ENCODE measurements around the gene PHACTR1. TPM values are rescaled to one million over a fixed set of nuclear protein-coding genes. Genes with fewer than 3 reads are reported as not detected.

PHACTR1 gene
- total RNA-seq, 1 donor from 2014 or later = 8.4 TPM

DNA sequence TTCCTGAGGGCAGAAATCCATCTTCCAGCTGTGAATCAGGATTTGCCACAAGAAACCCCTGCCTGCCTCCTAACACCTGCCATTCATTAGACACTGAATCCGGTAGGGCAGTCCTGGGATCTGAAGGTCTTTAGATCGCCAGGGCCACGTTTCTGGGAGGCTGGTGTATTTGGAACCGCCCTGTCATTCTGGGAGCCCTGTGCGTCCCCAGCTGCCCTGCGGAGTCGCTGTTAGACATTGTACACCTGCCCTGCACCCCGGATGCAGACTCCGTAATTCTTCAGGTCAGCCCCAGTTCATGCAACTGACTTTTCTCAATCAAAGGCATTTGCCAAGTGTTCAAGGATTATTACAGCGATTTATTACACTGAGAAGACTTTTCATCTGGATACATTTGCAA lies 418.6 kb downstream of the PHACTR1 start:
- H3K9me3 ChIP-seq = no peaks in the 10 kb centered on the region
- peaks cover 0 to 19% of the 10 kb centered on the region in 2 donors for H3K4me1 ChIP-seq
- no peak for DNase-seq (ENCODE audit: low spot score in 2 of 2)
- no peaks in the 10 kb centered on the region for H3K36me3 ChIP-seq
- TF ChIP-seq, protein P1, sequence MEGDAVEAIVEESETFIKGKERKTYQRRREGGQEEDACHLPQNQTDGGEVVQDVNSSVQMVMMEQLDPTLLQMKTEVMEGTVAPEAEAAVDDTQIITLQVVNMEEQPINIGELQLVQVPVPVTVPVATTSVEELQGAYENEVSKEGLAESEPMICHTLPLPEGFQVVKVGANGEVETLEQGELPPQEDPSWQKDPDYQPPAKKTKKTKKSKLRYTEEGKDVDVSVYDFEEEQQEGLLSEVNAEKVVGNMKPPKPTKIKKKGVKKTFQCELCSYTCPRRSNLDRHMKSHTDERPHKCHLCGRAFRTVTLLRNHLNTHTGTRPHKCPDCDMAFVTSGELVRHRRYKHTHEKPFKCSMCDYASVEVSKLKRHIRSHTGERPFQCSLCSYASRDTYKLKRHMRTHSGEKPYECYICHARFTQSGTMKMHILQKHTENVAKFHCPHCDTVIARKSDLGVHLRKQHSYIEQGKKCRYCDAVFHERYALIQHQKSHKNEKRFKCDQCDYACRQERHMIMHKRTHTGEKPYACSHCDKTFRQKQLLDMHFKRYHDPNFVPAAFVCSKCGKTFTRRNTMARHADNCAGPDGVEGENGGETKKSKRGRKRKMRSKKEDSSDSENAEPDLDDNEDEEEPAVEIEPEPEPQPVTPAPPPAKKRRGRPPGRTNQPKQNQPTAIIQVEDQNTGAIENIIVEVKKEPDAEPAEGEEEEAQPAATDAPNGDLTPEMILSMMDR (IDR thresholded peaks at IDR 0.05) = no peak
- H3K27me3 ChIP-seq = no peaks in the 10 kb centered on the region
- no peak overlapping the region for H3K4me3 ChIP-seq
- no peak overlapping the region for H3K27ac ChIP-seq
- intact Hi-C loops (cut with DNase I) = no loop called here

DNA sequence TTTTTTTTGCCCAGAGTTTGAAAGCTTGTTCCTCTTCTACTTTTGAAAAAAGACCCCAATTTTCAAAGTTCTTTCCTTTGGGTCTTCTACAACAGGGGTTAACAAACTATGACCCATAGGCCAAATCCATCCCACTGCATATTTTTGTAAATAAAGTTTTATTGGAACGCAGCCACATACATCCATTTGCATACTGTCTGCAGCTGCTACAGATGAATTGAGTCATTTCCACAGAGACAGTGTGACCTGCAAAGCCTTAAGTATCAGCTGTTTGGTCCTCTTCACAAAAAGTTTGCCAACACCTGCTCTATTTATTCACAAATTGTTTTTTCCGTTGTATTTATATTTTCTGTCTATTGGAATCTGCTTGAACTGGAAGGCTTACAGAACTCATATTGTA lies 422.6 kb downstream of the PHACTR1 start:
- TF ChIP-seq, protein P1 (IDR thresholded peaks at IDR 0.05) = no peak
- no peaks in the 10 kb centered on the region for H3K27me3 ChIP-seq
- H3K4me3 ChIP-seq = no peak overlapping the region
- intact Hi-C loops (cut with DNase I) = no loop called here
- no peaks in the 10 kb centered on the region for H3K36me3 ChIP-seq
- H3K9me3 ChIP-seq = no peaks in the 10 kb centered on the region
- DNase-seq (ENCODE audit: low spot score in 2 of 2) = no peak
- H3K27ac ChIP-seq = no peak overlapping the region
- peaks cover 0 to 11% of the 10 kb centered on the region in 2 donors for H3K4me1 ChIP-seq

DNA sequence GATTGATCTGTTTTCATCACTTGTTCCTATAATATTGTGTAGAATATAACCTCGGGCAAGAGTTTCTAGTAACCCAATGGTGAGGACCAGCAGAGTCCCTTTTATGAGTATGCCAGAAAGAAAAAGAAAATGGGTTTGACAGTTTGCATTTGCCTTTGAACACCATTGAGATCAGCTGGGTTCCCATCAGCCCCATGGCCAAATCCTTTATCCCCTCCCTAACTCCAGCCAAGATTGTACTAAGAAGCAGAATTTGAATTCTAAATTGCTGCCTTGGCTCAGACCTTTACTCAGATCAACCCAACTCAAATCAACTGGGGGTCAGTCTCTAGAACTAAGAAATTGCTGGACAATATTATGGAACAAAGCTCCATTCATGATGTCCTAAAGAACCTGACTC lies 424.4 kb downstream of the PHACTR1 start:
- Histone ChIP-seq H3K4me3 (no peak overlapping the region), H3K4me1 (peaks cover 0 to 11% of the 10 kb centered on the region in 2 donors), H3K36me3 (no peaks in the 10 kb centered on the region), H3K9me3 (no peaks in the 10 kb centered on the region), H3K27ac (no peak overlapping the region), H3K27me3 (no peaks in the 10 kb centered on the region)
- TF ChIP-seq, protein P1 (IDR thresholded peaks at IDR 0.05) = no peak
- intact Hi-C loops (cut with DNase I) = no loop called here
- DNase-seq (ENCODE audit: low spot score in 2 of 2) = no peak

DNA sequence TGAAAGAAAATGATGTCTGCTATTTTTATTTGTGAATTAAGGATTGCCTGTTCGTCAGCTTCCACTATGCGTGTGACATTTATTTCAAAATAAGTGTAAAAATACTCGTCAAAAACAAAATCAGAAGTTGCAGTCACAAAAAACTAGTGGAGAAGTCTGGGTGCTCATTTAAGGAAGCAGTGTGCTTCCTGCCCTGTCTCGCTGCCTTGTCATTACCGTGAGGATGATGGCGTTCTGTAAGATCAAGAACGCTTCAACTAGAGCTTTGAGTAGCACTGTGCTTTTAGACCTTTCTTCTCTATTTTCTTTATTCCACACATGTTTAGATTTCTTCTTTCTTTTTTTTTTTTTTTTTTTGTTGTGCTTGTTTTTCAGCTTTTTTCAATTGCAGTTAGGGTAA lies 424.8 kb downstream of the PHACTR1 start:
- no peak for DNase-seq (ENCODE audit: low spot score in 2 of 2)
- no peaks in the 10 kb centered on the region for H3K27me3 ChIP-seq
- intact Hi-C loops (cut with DNase I) = no loop called here
- H3K4me1 ChIP-seq = peaks cover 0 to 11% of the 10 kb centered on the region in 2 donors
- no peak overlapping the region for H3K27ac ChIP-seq
- TF ChIP-seq, protein P1 (IDR thresholded peaks at IDR 0.05) = no peak
- H3K4me3 ChIP-seq = no peak overlapping the region
- no peaks in the 10 kb centered on the region for H3K9me3 ChIP-seq
- H3K36me3 ChIP-seq = no peaks in the 10 kb centered on the region

DNA sequence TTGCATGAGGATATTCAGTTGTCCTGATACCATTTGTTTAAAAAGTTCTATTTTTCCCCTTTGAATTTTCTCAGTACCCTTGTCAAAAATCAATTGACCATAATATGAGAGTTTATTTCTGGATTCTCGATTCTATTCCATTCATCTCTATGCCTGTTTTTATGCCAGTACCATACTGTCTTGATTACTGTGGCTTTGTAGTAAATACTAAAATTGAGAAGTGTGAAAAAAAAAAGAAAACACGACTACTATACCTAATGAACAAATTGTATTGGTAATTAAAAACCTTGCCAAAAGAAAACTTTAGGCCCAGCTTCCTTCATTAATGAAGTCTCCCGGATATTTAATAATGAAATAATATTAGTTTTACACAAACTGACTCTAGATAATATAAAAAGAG lies 426.0 kb downstream of the PHACTR1 start:
- Histone ChIP-seq H3K27me3 (no peaks in the 10 kb centered on the region), H3K27ac (no peak overlapping the region), H3K36me3 (no peaks in the 10 kb centered on the region), H3K4me3 (no peak overlapping the region), H3K9me3 (no peaks in the 10 kb centered on the region), H3K4me1 (peaks cover 0 to 7% of the 10 kb centered on the region in 2 donors)
- DNase-seq (ENCODE audit: low spot score in 2 of 2) = no peak
- intact Hi-C loops (cut with DNase I) = no loop called here
- TF ChIP-seq, protein P1 (IDR thresholded peaks at IDR 0.05) = no peak

DNA sequence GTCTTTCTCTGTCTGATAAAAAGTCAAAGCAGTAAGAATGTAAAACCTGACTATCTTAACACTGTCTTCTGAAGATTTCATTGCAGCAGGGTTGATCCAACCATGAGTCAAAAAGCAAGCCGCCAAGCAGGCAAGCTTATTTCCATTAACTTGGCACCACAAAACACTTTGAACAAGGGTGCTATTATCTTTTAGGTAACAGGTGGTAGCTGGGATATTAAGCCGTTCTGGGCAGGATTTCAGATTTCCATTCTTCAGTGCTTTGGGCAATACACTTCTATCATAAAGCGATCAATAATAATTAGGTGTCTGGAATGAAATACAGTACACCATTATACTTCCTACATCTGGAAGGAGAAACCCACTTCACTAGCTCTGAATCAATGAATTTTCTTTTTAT lies 429.9 kb downstream of the PHACTR1 start:
- no peaks in the 10 kb centered on the region for H3K9me3 ChIP-seq
- H3K27ac ChIP-seq = no peak overlapping the region
- H3K4me3 ChIP-seq = no peak overlapping the region
- H3K36me3 ChIP-seq = no peaks in the 10 kb centered on the region
- peaks cover 0 to 9% of the 10 kb centered on the region in 2 donors for H3K4me1 ChIP-seq
- no peak for DNase-seq (ENCODE audit: low spot score in 2 of 2)
- intact Hi-C loops (cut with DNase I) = no loop called here
- H3K27me3 ChIP-seq = no peaks in the 10 kb centered on the region
- TF ChIP-seq, protein P1 (IDR thresholded peaks at IDR 0.05) = no peak

All from ascending aorta (tissue), 2 donors.